Mesodermal cell (in vitro differentiated cells): ENCODE data around the gene FOXN1.

Source experiments
- H3K27ac ChIP-seq: 2 replicates; pipeline ENCODE4 v1.7.0; 2013; ENCODE audit warnings: mild to moderate bottlenecking, low read depth, low read length, moderate library complexity; ENCODE audit not compliant: severe bottlenecking
- H3K36me3 ChIP-seq: 2 replicates; pipeline ENCODE4 v1.7.1; 2013; ENCODE audit warnings: mild to moderate bottlenecking, low read length, moderate library complexity; ENCODE audit not compliant: control insufficient read depth, insufficient read depth
- H3K4me1 ChIP-seq: one replicate; pipeline ENCODE4 v1.7.1; 2013; ENCODE audit warnings: mild to moderate bottlenecking, low read length; ENCODE audit not compliant: insufficient read depth, control insufficient read depth, poor library complexity, severe bottlenecking
- H3K4me3 ChIP-seq: 2 replicates; pipeline ENCODE4 v1.7.0; 2013; ENCODE audit warnings: low read length, control low read depth, mild to moderate bottlenecking; ENCODE audit not compliant: insufficient read depth, poor library complexity, severe bottlenecking; ENCODE audit errors: extremely low read depth
- H3K9me3 ChIP-seq: 2 replicates; pipeline ENCODE4 v1.7.1; 2013; ENCODE audit warnings: mild to moderate bottlenecking, low read length, moderate library complexity; ENCODE audit not compliant: control insufficient read depth
- WGBS, 2 experiments: methylation state at CpG; one replicate each; pipeline ENCODE4 v1.1.5; 2013; ENCODE audit warnings: missing lambda C conversion rate in 2 of 2; ENCODE audit not compliant: insufficient coverage in 2 of 2; 5-methylcytosine and 5-hydroxymethylcytosine counted together

The FOXN1 gene

DNA sequence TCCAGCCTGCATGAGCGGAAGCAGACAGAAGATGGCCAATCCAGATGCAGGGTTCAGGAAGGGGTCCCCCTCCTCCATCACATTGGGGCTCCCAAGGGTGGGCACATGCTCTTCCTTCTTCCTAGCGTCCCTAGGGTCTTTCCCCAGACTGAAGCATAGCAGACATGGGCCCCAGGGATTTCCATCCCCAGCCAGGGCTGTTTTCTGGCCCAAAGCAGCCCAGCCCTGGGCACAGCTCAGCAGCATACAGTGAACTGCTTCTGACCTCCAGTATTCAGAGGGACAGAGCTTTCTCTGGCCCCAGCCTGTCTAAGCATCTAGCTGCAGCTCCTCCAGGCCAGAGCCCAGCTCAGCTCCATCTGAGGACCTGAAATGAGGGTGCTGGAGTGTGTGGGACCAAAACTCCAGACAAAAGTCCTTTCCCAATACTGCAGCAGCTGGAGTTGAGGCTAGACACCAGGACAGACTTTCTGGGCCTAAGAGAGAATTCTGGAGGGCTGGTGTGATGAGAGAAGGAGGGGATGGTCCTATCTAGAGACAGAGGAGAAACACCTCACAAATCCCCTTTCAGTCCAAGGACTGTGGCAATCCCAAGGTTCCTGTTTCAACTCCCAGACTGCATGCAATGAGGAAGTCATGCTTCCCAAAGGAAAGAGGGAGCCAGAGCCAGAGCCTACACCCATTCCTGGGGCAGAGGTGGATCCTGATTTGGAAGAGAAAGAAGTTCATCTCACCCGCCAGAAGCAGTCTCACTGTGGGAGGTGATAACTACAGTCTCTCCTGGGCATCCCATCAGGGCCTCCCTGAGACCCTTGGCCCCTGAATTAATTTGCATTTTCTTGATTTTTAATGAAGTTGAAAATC is 4.5 kb upstream of the FOXN1 start:
- Histone ChIP-seq H3K9me3 (no peaks in the 10 kb centered on the region), H3K4me1 (no peaks in the 10 kb centered on the region), H3K36me3 (no peaks in the 10 kb centered on the region), H3K27ac (no peak overlapping the region), H3K4me3 (no peak overlapping the region)
- WGBS, 2 experiments = 100% methylated on average over 2 of the region's 3 CpGs; no CpG with 5 or more reads in 1 of the 2 experiments

DNA sequence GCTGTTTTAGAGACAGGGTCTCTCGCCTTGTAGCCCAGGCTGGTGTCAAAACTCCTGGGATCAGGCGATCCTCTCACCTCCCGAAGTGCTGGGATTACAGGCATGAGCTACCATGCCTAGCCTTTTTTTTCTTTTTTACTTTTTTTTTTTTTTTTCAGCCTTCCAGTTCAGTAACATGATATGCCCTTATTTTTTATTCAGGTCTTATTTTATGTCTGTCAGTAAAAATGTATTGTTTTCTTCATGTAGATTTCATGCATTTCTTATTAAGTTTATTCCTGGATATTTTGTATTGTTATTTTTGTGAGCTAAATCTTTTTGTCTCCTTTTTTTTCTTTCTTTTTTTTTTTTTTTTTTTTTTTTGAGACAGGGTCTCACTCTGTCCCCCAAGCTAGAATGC is 2.7 kb upstream of the FOXN1 start:
- H3K27ac ChIP-seq = no peak overlapping the region
- no peaks in the 10 kb centered on the region for H3K9me3 ChIP-seq
- no peak overlapping the region for H3K4me3 ChIP-seq
- no peaks in the 10 kb centered on the region for H3K4me1 ChIP-seq
- H3K36me3 ChIP-seq = no peaks in the 10 kb centered on the region
- 80% methylated on average over 2 of the region's 3 CpGs; no CpG with 5 or more reads in 1 of the 2 experiments for WGBS, 2 experiments

DNA sequence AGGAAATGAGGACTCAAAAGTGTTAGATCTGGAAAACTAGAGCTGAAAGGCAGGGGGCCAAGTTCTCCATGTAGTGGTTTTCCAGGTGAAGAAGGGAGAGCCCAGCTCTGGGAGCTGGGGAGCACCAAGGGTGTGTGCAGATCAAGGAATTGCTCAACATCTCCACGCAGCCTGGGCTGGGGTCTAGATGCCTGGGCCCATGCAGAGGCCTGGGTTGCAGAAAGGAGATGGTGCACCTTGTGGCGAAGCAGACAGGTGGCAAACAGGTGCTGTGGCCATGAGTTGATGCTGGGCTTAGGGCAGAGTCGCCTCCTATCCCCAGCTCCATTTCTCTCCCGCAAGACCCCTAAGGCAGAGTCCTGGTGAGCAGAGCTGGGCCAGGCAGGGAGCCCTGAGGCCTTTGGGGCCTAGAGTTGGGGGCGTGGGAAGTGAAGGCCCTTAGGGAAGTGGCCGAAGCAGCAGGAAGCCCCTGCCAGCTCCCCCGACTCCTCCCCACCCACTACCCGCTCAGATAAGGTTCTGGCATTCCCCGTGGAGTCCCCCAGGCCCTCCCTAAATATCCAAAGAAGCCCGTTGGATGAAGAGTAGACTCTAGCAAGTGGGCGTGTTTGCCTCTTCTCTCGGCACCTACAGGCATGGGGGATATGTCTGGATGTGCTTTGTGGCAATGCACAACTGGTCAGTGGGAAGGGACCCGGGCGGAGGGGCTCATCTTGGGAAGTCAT is 777 bp downstream of the FOXN1 start:
- Histone ChIP-seq H3K27ac (no peak overlapping the region), H3K9me3 (no peaks in the 10 kb centered on the region), H3K4me1 (no peaks in the 10 kb centered on the region), H3K36me3 (no peaks in the 10 kb centered on the region), H3K4me3 (no peak overlapping the region)
- 92 to 93% methylated on average over 4 to 5 of the region's 14 CpGs for WGBS, 2 experiments

DNA sequence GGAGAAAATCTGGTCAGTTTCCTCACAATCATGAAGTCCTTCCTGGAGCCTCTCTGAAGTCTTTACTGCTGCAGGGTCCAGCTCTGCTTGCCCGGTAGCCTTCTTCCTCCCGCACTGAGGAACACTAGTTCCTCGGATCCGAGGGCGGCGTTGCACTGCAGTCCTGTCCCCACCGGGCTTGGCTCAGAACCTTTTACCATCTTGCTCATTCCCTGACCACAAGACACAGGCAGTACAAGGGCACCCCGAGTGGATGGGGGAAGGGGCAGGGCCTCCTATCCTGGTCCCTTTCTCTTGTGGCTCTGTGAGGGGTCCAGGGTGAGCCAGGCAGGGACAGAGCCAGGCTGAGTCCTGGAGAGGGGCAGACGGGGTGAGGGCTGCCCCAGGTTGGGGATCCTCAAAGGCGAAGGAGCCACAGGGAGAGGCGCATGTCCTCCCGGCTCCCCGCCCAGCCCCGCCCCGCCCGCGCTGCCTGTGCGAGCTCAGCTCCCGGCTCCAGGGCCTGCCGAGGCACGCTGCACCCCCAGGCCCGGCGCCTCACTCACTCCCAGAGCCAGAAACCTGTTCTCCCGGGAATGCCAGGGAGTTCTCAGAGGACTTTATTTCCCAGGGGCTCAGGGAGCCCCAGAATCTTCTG is 1.5 kb downstream of the FOXN1 start:
- no peaks in the 10 kb centered on the region for H3K4me1 ChIP-seq
- H3K27ac ChIP-seq = no peak overlapping the region
- no peaks in the 10 kb centered on the region for H3K9me3 ChIP-seq
- 84 to 86% methylated on average over 18 to 21 of the region's 24 CpGs for WGBS, 2 experiments
- H3K36me3 ChIP-seq = no peaks in the 10 kb centered on the region
- no peak overlapping the region for H3K4me3 ChIP-seq

DNA sequence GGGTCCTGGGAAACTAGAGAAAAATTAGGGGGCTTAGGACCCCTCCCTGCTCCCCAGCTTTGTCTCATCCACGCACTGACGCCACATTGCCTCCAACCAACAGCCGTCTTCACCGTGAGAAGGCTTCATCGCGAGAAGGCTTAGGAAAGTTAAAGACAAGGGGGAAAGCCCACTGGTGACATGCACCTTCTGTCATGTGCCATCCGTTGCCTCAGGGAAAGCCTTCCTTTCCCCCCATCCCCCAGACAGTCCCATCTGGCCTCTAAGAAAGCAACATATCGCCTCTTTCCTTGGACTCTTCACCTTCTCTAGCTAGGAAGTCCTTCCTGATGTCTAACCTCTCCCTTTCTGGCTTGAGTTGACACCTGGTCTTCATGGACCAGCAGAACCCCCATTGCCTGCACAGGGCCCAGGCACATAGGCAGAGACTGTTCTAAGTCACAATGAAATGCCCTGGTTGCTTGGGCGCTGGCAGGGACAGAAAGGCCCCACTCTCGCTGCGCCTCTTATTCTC is 2.1 kb downstream of the FOXN1 start:
- 80 to 87% methylated on average over 8 to 10 of the region's 11 CpGs for WGBS, 2 experiments
- no peak overlapping the region for H3K4me3 ChIP-seq
- H3K27ac ChIP-seq = no peak overlapping the region
- no peaks in the 10 kb centered on the region for H3K9me3 ChIP-seq
- H3K36me3 ChIP-seq = no peaks in the 10 kb centered on the region
- H3K4me1 ChIP-seq = no peaks in the 10 kb centered on the region

DNA sequence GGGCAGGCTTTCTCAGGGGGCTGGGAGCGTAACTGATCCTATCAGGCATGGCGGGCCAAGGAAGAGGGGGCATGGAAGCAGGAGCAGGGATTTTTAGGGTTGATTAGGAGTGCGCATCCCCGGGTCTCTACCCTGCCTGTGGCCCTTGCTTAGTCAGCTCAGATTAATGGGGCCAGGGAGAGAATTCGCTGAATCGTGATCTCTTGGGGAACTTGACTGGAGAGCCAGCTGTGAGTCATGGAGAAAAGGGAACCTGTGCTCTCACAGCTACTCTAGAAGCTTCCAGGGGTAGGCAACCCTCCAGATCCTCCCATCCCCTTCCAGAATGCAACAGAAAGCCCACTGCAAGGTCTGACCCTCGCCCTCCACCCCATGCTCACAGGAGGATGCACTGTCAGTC is 3.6 kb downstream of the FOXN1 start:
- no peak overlapping the region for H3K27ac ChIP-seq
- H3K4me1 ChIP-seq = no peaks in the 10 kb centered on the region
- 72 to 88% methylated on average over 5 to 7 of the region's 7 CpGs for WGBS, 2 experiments
- no peak overlapping the region for H3K4me3 ChIP-seq
- H3K36me3 ChIP-seq = no peaks in the 10 kb centered on the region
- H3K9me3 ChIP-seq = no peaks in the 10 kb centered on the region

DNA sequence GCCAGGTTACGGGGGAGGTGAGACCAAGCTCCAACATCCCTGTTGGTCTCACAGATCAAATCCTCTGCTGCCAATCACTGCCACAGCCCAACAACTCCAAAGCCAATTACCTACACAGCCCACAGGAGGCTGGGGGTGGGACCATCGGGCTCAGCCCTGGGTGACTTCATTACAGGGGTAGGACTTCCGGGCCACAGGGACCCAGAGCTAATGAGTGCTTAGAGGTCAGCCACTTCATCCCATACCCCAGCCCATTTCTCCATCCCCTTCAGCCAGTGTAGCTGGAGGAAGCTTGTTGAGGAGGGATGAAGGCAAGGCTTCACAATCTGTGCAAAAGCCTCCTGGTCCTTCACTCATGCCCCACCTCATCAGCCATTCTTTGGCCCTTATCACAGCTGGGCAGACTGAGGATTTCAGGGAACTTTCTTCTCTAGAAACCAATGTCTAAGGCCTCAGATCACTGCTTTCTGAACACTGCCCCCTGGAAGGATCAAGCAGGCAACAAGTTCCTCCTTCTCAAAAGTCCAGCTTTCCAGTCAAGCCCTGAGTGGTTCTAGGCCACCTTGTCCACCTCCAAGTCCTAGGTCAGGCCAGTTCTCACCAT is 5.8 kb downstream of the FOXN1 start:
- H3K4me3 ChIP-seq = no peak overlapping the region
- H3K36me3 ChIP-seq = no peaks in the 10 kb centered on the region
- peaks cover 4% of the 10 kb centered on the region for H3K9me3 ChIP-seq
- no peak overlapping the region for H3K27ac ChIP-seq
- 75 to 100% methylated on average over 1 of the region's 3 CpGs for WGBS, 2 experiments
- no peaks in the 10 kb centered on the region for H3K4me1 ChIP-seq

DNA sequence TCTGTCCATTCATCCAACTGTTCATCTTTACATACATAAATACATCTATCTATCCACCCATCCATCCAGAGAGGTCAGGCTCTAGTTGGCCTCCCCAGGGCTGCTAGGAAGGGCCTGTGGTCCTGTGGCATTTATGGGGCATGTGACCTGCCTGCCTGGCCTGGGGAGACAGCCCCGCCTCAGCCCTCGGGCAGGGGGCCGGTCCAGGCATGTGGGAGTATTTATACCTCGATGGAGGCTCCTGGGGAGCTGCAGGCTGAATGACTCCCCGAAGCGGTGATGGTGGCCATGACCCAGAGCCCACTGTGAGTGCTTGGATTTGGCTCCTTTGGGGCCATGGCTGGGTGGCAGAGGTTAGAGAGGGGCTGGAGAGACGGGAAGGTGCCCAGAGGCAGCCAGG is 7.3 kb downstream of the FOXN1 start:
- H3K27ac ChIP-seq = no peak overlapping the region
- H3K9me3 ChIP-seq = peaks cover 4% of the 10 kb centered on the region
- no peak overlapping the region for H3K4me3 ChIP-seq
- no peaks in the 10 kb centered on the region for H3K4me1 ChIP-seq
- 77 to 80% methylated on average over 6 to 7 of the region's 7 CpGs for WGBS, 2 experiments
- no peaks in the 10 kb centered on the region for H3K36me3 ChIP-seq

DNA sequence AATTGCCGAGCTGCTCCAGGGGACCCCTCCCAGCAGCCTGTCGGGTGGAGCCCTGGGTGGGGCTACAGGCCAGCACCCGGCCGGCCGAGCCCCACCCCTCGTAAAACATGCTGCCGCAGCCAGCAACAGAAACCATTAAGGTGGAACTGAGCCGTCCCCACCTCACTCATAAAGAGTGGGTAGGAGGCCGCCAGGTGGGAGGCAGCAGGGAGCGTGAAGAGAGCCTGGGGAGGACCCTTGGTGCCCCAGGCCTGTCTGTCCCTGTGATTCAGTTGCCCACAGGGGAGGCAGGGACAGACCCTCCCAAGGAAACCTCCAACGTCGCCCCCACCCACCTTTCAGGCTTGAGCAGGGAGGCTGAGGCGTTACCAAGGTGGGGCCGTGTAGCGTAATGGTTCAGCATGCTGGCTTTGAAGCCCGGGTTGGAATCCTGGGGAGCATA is 8.4 kb downstream of the FOXN1 start:
- Histone ChIP-seq H3K36me3 (no peaks in the 10 kb centered on the region), H3K9me3 (peaks cover 4% of the 10 kb centered on the region), H3K27ac (no peak overlapping the region), H3K4me1 (no peaks in the 10 kb centered on the region), H3K4me3 (no peak overlapping the region)
- 86 to 88% methylated on average over 8 to 9 of the region's 16 CpGs for WGBS, 2 experiments

DNA sequence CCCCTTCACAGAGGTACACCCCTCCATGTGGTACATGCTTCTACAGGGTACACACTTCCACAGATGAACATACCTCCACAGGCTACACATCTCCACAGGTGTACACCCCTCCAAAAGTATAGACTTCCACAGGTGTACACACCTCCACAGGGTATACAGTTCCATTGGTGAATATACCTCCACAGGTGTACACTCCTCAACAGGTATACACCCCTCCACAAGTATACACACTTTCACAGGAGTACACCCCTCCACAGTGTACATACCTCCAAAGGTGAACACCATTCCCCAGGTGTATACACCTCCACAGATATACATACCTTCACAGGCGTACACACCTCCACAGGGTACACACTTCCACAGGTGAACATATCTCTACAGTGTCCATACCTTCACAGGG is 9.4 kb downstream of the FOXN1 start:
- Histone ChIP-seq H3K4me1 (no peaks in the 10 kb centered on the region), H3K4me3 (no peak overlapping the region), H3K36me3 (no peaks in the 10 kb centered on the region), H3K9me3 (peaks cover 4% of the 10 kb centered on the region), H3K27ac (no peak overlapping the region)
- 88 to 100% methylated on average over 1 of the region's 1 CpG for WGBS, 2 experiments
